ENCODE data around the gene ZBTB7C. TPM values are rescaled to one million over a fixed set of nuclear protein-coding genes. Genes with fewer than 3 reads are reported as not detected.

ZBTB7C gene
- total RNA-seq, 3 donors from 2014 or later (not counting 1 experiment from before 2014, with no cell fraction given) = 0.07 TPM; not detected in 2

GRCh38 chr18:47981830-47982229 lies 427.4 kb downstream of the ZBTB7C start:
- DNase-seq (no peak), ATAC-seq (no peak)
- H3K36me3 ChIP-seq (ENCODE audit: control insufficient read depth, insufficient read depth, low read length) = no peaks in the 10 kb centered on the region
- peaks cover 0 to 8% of the 10 kb centered on the region in 2 donors for H3K4me1 Mint-ChIP-seq
- H3K27me3 ChIP-seq (ENCODE audit: control insufficient read depth, insufficient read depth, low read length) = no peaks in the 10 kb centered on the region
- no peak overlapping the region for H3K27ac ChIP-seq (ENCODE audit: low read length)
- TF ChIP-seq CTCF (IDR thresholded peaks at IDR 0.05) = no peak
- H3K4me1 ChIP-seq (ENCODE audit: control insufficient read depth, insufficient read depth, low read length) = no peaks in the 10 kb centered on the region
- no peaks in the 10 kb centered on the region for H3K27me3 Mint-ChIP-seq (ENCODE audit: low read depth in 2 of 2)
- H3K27ac Mint-ChIP-seq = no peak overlapping the region
- H3K4me3 Mint-ChIP-seq = no peak overlapping the region
- H3K9me3 ChIP-seq (ENCODE audit: control insufficient read depth, insufficient read depth, low read length) = no peaks in the 10 kb centered on the region
- H3K9me3 Mint-ChIP-seq = no peaks in the 10 kb centered on the region
- intact Hi-C loops (cut with micrococcal nuclease) = no loop called here
- no peak overlapping the region for H3K4me3 ChIP-seq (ENCODE audit: low read length)
- 95% methylated on average over 4 of the region's 4 CpGs for WGBS (ENCODE audit: insufficient coverage)
- no peaks in the 10 kb centered on the region for H3K36me3 Mint-ChIP-seq

- no peaks in the 10 kb centered on the region for H3K36me3 Mint-ChIP-seq
- Histone ChIP-seq H3K27ac (ENCODE audit: low read length) (no peak overlapping the region), H3K4me3 (ENCODE audit: low read length) (no peak overlapping the region), H3K9me3 (ENCODE audit: control insufficient read depth, insufficient read depth, low read length) (no peaks in the 10 kb centered on the region), H3K4me1 (ENCODE audit: control insufficient read depth, insufficient read depth, low read length) (no peaks in the 10 kb centered on the region), H3K27me3 (ENCODE audit: control insufficient read depth, insufficient read depth, low read length) (no peaks in the 10 kb centered on the region), H3K36me3 (ENCODE audit: control insufficient read depth, insufficient read depth, low read length) (no peaks in the 10 kb centered on the region)
- ATAC-seq = no peak
- no peaks in the 10 kb centered on the region for H3K27me3 Mint-ChIP-seq (ENCODE audit: low read depth in 2 of 2)
- intact Hi-C loops (cut with micrococcal nuclease) = no loop called here
- H3K4me3 Mint-ChIP-seq = no peak overlapping the region
- WGBS (ENCODE audit: insufficient coverage) = 90% methylated on average over 3 of the region's 3 CpGs
- no peaks in the 10 kb centered on the region for H3K9me3 Mint-ChIP-seq
- DNase-seq = no peak
- H3K27ac Mint-ChIP-seq = no peak overlapping the region
- no peak for TF ChIP-seq CTCF (IDR thresholded peaks at IDR 0.05)
- peaks cover 0 to 4% of the 10 kb centered on the region in 2 donors for H3K4me1 Mint-ChIP-seq
These were observed 427.9 kb downstream of the ZBTB7C start for GRCh38 chr18:47981320-47981719.

- Histone ChIP-seq H3K4me3 (ENCODE audit: low read length) (no peak overlapping the region), H3K4me1 (ENCODE audit: control insufficient read depth, insufficient read depth, low read length) (no peaks in the 10 kb centered on the region), H3K9me3 (ENCODE audit: control insufficient read depth, insufficient read depth, low read length) (no peaks in the 10 kb centered on the region), H3K27me3 (ENCODE audit: control insufficient read depth, insufficient read depth, low read length) (no peaks in the 10 kb centered on the region), H3K27ac (ENCODE audit: low read length) (no peak overlapping the region), H3K36me3 (ENCODE audit: control insufficient read depth, insufficient read depth, low read length) (no peaks in the 10 kb centered on the region)
- 55% methylated on average over 5 of the region's 5 CpGs for WGBS (ENCODE audit: insufficient coverage)
- DNase-seq (no peak), ATAC-seq (no peak)
- Mint-ChIP-seq H3K27ac (no peak overlapping the region), H3K4me1 (no peaks in the 10 kb centered on the region), H3K36me3 (no peaks in the 10 kb centered on the region), H3K9me3 (no peaks in the 10 kb centered on the region), H3K27me3 (ENCODE audit: low read depth in 2 of 2) (no peaks in the 10 kb centered on the region), H3K4me3 (no peak overlapping the region)
- intact Hi-C loops (cut with micrococcal nuclease) = no loop called here
- TF ChIP-seq CTCF (IDR thresholded peaks at IDR 0.05) = no peak
These were observed 429.5 kb downstream of the ZBTB7C start for GRCh38 chr18:47979611-47980200.

GRCh38 chr18:47978603-47979002 lies 430.6 kb downstream of the ZBTB7C start:
- 85% methylated on average over 1 of the region's 1 CpG for WGBS (ENCODE audit: insufficient coverage)

More at GRCh38 chr18:47978603-47979002, 430.6 kb downstream of the ZBTB7C start:
- Mint-ChIP-seq H3K4me1 (no peaks in the 10 kb centered on the region), H3K36me3 (no peaks in the 10 kb centered on the region), H3K4me3 (no peak overlapping the region), H3K27ac (no peak overlapping the region), H3K27me3 (ENCODE audit: low read depth in 2 of 2) (peaks cover 6 to 9% of the 10 kb centered on the region in 2 donors), H3K9me3 (no peaks in the 10 kb centered on the region)
- intact Hi-C loops (cut with micrococcal nuclease) = no loop called here
- H3K4me1 ChIP-seq (ENCODE audit: control insufficient read depth, insufficient read depth, low read length) = no peaks in the 10 kb centered on the region
- ATAC-seq (no peak), DNase-seq (no peak)
- TF ChIP-seq CTCF (IDR thresholded peaks at IDR 0.05) = no peak
- H3K36me3 ChIP-seq (ENCODE audit: control insufficient read depth, insufficient read depth, low read length) = no peaks in the 10 kb centered on the region
- H3K27ac ChIP-seq (ENCODE audit: low read length) = no peak overlapping the region
- H3K9me3 ChIP-seq (ENCODE audit: control insufficient read depth, insufficient read depth, low read length) = no peaks in the 10 kb centered on the region
- H3K27me3 ChIP-seq (ENCODE audit: control insufficient read depth, insufficient read depth, low read length) = no peaks in the 10 kb centered on the region
- H3K4me3 ChIP-seq (ENCODE audit: low read length) = no peak overlapping the region
